HG03457 (cell line): ENCODE data around the gene SNX1.
"Not testable (repeated sequence)": the region's sequence is repeated elsewhere in the genome, so short reads cannot be mapped to it uniquely, and the experiment has no call there.

Source experiments
- ATAC-seq: cut with Tn5 transposase; IDR thresholded peaks from one replicate; pipeline ENCODE4 v1.9.1; 2021; ENCODE audit warnings: moderate number of reproducible peaks; ENCODE audit not compliant: unreplicated experiment

SNX1 gene

DNA sequence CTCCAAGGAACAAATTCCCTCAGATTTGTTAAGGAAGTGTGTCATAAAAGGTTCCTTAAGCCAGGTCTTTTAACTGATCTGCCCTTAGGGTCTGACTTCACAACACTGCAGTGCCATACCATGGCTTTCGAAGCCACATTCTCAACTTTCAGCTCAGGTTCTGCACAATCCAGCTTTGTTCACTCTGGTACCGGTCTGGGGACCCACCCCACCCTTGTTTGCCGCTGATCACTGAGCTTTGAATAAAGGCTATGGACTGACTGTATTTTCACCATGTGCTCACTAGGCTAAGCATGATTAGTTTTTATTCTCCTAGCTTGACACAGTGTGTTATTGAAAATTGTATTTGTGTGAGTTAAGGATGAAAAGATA is 15.9 kb downstream of the SNX1 start:
- ATAC-seq = no peak

DNA sequence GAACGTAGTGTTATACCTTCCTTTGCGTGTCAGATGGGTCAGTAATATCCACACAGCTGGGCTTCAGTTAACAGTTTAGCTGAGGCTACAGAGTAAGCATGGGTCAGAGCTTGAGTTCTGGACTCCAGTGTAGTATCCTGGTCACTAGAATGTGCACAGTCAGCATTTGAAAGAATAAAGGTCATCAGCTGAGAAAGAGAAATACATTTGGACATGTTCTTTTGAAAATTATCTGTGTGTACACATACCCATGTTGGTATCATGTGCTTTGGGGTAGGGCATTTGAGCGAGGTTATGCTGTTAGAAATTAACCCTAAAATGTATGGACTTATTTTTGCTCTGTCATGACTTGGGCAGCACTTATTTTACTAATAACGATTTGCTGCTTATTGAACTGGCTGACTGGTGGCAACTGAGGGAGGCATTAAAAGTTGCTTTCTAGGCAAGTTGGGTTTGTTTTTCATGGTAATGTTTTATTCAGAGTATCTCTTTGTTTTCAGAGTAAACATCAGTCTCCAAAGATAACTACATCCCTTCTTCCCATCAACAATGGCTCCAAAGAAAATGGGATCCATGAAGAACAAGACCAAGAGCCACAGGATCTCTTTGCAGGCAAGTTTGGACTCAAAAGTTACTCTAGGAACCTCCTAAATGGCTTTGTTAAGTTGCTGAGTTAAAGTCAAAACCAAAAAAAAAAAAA is 16.4 kb downstream of the SNX1 start:
- no peak for ATAC-seq

DNA sequence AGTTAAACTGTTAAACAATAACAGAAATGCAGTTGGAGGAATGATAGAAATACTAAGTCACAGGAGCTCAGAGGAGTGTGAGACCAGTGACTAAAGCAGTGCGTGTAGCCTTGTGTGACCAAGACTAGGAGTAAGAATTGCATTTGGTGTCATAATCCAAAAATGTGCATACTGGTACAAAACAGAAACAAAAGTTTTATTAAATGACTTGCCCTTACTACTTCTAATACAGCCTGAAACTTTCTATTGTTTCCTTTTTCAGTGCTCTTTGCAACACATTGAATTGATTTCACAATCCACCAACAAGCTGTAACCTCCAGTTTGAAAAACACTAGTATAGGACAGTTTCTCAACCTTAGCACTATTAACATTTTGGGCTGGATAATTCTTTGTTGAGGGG is 17.1 kb downstream of the SNX1 start:
- ATAC-seq = no peak

DNA sequence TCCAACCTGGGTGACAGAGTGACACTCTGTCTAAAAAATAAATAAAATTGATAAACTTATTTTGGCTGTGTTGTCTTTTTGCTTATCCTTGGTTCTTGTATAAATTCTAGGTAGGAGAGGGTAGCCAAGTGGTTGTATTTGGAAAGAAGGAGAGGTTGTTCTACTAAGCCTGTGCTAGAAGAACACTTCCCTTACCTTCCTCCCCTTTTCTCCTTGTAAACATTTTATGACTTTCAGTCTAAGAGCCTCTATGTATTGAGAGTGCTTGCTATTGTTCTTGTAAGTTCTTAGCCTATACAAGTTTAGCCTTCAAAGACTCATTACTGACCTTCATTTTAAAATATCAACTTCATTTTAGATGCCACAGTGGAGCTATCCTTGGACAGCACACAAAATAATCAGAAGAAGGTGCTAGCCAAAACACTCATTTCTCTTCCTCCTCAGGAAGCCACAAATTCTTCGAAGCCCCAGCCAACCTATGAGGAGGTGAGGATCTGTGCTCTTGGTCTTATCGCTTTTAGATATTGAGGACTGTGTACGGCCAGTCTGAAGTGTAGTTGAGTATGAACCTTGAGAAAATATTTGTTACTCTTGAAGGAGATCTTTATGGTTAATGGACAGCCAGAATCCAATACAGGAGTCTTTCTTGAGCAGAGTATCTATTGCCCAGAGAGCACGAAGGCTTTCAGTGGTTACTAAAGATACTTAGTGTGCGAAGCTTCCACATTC is 22.1 kb downstream of the SNX1 start:
- ATAC-seq = no peak

DNA sequence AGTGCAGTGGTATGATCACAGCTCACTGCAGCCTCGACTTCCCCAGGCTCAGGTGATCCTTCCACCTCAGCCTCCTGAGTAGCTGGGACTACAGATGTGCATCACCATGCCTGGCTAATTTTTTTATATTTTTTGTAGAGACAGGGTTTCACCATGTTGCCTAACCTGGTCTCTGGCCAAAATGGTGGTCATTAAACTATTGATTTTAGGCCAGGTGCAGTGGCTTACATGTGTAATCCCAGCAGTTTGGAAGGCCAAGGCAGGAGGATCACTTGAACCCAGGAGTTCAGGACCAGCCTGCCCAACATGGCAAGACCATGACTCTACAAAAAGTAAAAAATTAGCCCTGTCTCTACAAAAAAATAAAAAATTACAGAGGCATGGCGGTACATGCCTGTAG is 24.5 kb downstream of the SNX1 start:
- not testable (repeated sequence) for ATAC-seq

DNA sequence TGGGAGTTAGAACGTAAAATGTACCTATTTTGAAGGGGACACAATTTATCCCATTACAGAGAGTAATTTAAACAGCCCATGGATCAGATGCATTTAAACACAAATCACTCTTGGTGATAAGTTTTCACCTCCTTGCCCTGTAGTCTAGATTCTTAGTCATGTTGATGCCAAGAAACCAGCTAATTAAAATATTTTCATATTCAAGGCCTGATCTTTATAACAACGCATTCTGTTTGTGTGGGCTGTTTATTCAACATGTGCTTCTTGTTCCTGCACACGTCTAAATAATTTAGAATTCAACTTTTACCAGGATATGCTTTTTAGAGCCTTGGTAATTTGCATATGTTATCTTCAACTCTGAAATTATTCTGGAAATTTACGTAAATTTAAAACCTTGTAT is 25.8 kb downstream of the SNX1 start:
- ATAC-seq = no peak

DNA sequence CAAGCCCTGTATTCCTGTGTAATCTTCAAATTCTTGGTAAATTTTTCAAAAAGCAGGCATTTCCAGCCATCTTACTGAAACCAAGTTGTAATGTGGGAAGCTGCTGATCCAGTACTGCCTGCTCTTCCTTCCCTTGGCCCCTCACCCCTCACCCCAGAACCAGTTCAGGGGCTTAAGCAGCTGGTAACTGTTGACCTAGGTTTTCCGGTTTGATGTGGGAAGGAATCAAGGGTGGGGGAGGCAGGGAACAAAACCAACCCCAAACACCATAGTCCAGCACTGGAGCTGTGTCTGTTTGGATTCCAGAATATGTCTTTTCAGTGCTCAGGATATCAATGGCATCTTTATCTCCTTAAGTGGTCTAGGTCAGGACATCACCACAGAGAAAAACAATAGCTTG is 26.7 kb downstream of the SNX1 start:
- no peak for ATAC-seq

DNA sequence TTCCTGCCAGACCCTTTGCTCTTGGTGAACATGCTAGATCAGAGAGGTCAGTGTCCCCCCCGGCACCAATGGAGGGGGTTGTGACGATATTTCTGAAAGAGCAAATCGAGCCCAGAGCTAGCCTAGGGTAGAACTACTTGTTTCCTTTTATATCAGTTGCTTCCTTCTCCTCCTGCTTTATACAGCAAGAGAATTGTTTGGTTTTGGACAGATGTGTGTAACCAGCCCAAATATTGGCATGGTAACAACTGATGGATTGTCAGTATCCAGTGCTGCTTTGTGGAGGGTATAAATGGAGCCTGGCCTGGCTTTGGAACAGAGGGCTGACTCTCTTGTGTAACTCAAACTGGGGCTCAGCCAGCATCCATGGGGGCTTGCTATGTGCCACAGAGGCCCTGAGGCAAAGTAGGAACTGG is 27.2 kb downstream of the SNX1 start:
- no peak for ATAC-seq

DNA sequence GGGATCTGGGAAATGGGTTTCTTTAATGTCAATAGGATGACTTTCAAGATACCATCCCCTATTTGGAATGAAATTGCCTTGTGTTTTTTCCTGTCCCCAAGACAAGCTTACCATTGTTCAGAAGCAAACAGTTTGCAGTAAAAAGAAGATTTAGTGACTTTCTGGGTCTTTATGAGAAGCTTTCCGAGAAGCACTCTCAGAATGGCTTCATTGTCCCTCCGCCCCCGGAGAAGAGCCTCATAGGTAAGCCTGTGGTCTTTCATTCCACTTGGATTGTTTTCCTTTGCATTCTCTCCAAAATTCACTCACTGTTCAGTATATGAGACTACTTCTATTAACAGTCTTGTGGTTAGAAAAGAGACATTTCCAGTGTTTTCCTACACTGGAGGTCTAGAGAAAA is 30.2 kb downstream of the SNX1 start:
- ATAC-seq = no peak

DNA sequence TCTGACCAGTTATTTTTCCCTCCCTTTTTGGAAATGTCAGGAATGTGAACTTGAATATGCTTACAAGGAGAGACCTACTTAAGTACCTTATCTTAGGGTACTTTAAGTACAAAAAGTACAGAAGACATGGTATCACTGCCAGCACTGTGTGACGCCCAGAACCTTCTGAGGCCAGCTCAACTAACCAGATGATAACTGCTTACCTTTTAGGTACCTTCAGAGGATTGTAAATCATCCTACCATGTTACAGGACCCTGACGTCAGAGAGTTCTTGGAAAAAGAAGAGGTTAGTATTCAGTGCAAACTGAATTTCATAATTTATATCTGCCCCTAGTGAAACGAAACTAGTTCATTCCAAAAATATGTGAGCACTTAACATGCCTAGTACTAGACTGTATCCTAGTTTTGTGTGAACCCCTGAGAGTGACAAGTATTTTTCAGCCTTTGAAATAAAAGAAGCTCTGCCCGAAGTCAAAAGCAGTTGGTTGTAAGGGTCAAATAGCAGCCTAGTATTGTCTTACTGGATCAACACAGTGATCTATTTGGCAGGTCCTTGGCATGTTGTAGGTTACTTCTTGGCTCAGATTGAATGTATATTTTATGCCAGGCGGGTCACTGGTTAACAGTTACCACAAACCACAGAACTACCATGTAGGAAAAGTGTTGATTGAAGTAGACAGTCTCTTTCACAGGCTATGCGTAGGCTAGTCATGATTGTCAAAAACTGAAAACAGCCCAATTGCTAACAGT is 31.9 kb downstream of the SNX1 start:
- no peak for ATAC-seq

DNA sequence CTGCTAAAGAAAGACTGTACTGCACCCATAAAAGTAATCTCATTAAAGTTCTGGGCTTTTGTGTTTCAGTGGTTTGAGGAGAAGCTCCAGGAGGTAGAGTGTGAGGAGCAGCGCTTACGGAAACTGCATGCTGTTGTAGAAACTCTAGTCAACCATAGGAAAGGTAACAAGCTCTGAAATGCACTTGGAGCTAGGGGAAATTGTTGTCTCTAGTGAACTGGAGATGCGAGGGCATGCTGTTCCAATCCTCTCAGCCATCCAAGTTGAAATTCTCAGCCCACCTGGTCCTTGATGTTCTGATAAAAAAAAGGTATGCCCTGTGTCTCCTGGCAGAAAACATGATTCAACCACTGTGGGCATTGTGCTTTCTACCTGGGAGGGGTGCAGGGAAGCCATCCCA is 34.4 kb downstream of the SNX1 start:
- no peak for ATAC-seq

DNA sequence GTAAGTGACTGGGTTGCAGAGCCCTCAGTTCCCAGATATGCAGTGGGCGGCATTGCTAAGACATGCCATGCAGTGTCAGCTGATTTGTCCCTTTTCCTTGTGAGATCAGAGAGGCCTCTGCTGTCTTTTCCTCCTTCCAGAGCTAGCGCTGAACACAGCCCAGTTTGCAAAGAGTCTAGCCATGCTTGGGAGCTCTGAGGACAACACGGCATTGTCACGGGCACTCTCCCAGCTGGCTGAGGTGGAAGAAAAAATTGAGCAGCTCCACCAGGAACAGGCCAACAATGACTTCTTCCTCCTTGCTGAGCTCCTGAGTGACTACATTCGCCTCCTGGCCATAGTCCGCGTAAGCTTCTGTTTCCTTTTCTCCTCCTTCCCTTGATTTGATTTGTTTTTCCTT is 35.8 kb downstream of the SNX1 start:
- no peak for ATAC-seq

DNA sequence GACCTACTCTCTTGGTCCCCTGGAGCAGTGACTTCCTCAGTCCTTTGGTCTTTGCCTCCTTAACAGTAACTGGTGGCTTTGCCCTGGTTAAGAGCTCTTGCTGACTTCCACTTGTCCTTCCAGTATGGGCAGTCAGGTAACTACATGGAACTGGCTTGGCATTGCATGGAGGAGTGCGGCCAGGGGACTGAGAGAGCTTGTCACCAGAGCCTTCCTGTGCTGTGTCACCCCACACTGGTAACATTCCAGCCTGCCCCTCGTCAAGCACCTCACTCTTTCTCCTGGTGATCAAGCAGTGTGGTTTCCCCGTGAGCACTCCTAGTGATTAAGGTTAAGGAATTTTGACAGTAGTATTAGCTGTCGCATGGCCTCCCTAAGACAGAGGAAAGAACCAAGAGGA is 36.4 kb downstream of the SNX1 start:
- ATAC-seq = no peak

DNA sequence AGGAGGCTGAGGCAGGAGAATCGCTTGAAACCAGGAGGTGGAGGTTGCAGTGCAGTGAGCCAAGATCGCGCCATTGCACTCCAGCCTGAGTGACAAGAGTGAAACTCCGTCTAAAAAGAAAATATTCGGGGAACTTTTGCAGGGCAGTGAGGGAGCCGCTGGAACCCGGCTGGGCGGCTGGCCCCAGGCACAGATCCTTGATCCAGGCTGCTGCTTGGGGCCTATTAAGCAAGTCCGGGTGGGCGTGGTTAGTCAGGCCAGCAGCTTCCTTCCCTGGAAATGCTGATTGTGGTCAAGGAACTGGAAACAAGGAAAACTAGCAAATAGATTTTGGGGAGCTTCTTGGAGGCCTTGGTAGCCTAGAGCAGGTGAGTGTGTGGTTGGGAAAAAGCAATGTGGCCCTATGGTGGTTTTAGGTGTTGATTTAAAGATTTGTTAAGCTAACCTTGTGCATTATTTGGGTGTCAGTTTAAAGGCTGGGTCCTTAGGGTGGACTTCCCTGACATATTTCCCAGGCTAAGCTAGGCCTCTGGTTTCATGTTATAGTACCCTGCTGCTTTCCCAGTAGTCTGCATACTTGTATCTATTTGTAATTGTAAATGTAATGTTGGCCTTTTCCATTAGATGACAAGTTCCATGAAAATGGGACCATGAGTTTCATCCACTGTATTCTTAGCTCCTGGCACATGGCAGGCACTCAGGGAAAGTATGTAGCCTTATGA is 38.0 kb downstream of the SNX1 start:
- no peak for ATAC-seq

DNA sequence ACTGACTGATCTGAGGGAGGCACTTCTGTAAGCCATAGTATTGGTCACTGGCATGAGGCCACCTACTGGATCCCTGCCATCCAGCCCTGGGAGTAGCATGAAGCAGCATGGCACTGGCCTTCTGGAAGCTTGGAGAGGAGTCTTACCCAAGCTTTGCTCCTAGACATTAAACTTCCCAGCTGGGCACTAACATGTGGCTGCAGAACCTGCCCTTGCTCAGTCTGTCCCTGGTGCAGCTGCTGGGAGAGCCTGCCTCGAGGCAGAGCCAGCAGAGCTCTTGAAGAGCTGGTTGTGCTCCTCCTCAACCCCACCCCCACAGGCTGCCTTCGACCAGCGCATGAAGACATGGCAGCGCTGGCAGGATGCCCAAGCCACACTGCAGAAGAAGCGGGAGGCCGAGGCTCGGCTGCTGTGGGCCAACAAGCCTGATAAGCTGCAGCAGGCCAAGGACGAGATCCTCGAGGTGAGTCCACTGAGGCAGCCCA is 38.6 kb downstream of the SNX1 start:
- no peak for ATAC-seq

DNA sequence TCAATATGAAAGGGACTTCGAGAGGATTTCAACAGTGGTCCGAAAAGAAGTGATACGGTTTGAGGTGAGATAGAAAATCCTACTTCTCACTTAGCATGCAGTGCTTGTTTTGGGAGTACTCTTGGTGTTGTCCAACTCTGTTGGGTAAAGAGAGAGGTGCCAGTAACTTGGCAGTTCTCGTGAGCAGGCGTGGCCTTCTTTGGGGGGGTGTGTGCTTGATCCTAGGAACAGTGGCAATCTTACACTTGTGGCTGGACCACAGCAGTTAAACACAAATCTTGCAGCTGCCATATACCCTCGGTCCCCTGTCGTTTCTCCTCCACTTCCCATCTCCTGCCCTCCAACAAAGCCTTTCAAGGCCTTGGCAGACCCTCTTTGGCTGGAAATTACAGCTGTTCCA is 40.6 kb downstream of the SNX1 start:
- no peak for ATAC-seq

DNA sequence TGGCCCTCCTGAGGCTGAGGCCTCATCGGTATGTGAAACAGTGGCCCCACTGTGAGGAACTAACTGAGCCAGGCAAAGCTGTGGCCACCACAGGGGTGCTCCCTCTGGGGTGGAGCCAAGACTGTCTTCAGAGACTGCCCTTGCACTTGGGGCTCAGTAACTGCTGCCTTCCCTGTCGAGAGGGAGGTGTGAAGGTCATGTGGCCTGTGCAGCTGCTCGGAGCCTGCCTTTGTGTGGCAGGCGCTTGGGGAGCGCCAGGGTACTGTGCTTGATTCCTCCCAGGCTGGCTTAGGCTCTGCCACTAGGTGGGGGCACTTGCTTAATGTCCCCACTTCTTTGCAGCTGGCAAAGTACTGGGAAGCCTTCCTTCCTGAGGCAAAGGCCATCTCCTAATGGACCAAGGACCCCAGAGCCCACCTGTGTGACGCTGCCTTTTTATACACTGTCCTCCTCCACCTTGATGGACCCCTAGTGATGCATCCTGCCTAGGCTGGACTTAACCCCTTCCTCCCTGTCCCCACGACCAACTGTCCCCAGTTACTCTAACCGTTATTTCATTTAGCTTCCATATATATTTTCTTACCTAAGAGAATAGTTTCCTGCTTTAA is 41.5 kb downstream of the SNX1 start:
- ATAC-seq = no peak

DNA sequence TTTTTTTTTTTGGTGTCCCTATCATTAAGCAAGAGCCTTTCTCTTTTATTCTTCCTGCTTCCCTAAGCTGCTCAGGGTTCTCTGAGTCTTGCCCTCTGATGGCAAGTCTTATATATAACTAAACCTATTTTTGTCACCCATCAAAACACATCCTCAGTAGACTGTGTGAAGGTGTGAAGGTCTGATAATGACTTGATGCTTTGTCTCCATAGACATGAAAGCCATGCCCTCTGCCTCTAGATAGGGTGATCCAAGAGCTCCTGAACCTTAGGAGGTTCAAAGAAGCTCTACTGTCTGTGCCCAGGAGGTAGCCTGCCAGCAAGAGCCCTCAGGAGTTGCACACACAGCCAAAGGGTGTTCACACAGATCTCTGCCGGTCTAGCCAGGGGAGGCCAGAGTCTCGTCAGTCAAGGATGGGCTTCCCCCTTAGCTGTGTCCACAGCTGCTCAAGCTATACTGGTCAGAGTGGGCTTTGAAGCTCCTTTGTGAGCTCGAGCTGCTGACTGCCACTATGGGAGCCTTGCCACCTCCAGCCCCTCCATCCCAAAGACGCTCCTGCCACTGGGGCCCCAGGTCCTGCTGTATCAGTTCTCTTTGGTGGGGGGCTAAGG is 42.7 kb downstream of the SNX1 start:
- no peak for ATAC-seq

DNA sequence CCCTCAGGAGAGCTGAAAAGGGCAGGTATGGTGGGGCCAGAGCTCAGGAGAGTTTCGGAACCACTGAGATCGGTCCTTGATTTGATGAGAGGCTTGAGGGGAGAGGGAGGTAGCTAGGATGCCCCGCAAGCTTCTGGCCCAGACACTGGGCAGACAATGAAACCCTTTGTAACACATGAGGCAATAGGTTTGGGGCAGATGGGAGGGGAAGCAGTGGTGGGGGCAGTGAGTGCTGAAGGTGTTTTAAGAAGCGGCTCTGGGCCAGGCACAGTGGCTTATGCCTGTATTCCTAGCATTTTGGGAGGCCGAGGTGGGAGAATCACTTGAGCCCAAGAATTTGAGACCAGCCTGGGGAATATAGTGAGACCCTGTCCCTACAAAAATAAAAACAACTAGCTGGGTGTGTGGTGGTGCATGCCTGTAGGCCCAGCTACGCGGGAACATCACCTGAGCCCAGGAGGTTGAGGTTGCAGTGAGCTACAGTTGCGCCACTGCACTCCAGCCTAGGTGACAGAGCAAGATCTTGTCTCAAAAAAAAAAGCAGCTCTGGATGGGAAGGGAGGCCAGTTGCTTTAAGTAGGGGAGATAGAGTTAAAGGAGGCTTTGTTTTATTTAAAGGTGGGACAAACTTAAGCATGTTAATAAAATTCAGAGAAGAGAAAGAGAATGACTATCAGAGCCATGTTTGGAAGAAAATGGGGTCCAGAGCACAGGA is 46.2 kb downstream of the SNX1 start:
- ATAC-seq = no peak

DNA sequence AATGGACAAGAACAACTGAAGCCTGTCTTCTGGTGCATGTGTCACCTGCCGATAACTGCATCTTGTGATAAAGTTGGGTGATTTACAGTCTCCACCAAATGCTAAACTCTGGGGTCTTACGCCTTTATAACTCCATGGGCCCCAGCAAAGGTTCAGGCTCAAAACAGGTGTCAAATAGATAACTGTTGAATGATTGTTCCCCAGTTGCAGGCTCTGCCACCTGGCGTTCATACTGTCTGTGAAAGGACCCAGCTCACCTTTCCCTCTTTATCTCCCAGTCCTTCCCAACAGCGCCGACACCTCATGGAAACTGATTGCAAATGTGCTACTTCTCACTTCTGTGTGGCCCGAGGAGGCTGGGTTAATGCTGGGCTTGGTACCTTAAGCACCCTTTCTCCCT is 47.5 kb downstream of the SNX1 start:
- ATAC-seq = no peak
